Measurements from ENCODE around the gene FBXO21.
"Not testable (repeated sequence)": the region's sequence is repeated elsewhere in the genome, so short reads cannot be mapped to it uniquely, and the experiment has no call there.

- TF ChIP-seq, protein P1, sequence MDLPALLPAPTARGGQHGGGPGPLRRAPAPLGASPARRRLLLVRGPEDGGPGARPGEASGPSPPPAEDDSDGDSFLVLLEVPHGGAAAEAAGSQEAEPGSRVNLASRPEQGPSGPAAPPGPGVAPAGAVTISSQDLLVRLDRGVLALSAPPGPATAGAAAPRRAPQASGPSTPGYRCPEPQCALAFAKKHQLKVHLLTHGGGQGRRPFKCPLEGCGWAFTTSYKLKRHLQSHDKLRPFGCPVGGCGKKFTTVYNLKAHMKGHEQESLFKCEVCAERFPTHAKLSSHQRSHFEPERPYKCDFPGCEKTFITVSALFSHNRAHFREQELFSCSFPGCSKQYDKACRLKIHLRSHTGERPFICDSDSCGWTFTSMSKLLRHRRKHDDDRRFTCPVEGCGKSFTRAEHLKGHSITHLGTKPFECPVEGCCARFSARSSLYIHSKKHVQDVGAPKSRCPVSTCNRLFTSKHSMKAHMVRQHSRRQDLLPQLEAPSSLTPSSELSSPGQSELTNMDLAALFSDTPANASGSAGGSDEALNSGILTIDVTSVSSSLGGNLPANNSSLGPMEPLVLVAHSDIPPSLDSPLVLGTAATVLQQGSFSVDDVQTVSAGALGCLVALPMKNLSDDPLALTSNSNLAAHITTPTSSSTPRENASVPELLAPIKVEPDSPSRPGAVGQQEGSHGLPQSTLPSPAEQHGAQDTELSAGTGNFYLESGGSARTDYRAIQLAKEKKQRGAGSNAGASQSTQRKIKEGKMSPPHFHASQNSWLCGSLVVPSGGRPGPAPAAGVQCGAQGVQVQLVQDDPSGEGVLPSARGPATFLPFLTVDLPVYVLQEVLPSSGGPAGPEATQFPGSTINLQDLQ (CRISPR knock-in tag; IDR thresholded peaks at IDR 0.05): not testable (repeated sequence)
- not testable (repeated sequence) for TF ChIP-seq ZBTB8A (CRISPR knock-in tag; IDR thresholded peaks at IDR 0.05; ENCODE audit: borderline replicate concordance, low read depth); POLR2A (IDR thresholded peaks at IDR 0.05; ENCODE audit: insufficient read depth in 1 of 2, low read depth in 2 of 2, low read length in 2 of 2); ZNF326 (CRISPR knock-in tag; IDR thresholded peaks at IDR 0.05; ENCODE audit: borderline replicate concordance); JUNB (CRISPR knock-in tag; IDR thresholded peaks at IDR 0.05; ENCODE audit: borderline replicate concordance); NFE2L1 (CRISPR knock-in tag; IDR thresholded peaks at IDR 0.05; ENCODE audit: borderline replicate concordance); REST (IDR thresholded peaks at IDR 0.05; ENCODE audit: borderline replicate concordance in 1 of 2, low read depth in 1 of 2, low read length in 2 of 2); BCL6 (CRISPR knock-in tag; IDR thresholded peaks at IDR 0.05)
- TF ChIP-seq, protein P2, sequence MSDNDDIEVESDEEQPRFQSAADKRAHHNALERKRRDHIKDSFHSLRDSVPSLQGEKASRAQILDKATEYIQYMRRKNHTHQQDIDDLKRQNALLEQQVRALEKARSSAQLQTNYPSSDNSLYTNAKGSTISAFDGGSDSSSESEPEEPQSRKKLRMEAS (IDR thresholded peaks at IDR 0.05): not testable (repeated sequence)
Observed at GRCh38 chr12:117104003-117104402, 86.3 kb downstream of the FBXO21 start.

All from HepG2 (cell line).